NCI-H146 (cell line): ENCODE data around the gene MRGPRD.
A peak's percentile ranks its signal among the peaks of the same experiment; 100 is the strongest.
"Not testable (repeated sequence)": the region's sequence is repeated elsewhere in the genome, so short reads cannot be mapped to it uniquely, and the experiment has no call there.

Experiments
- DNase-seq: peaks from one replicate; lab custom pipeline; 2025; lab: John Stamatoyannopoulos, UW

The MRGPRD gene

DNA sequence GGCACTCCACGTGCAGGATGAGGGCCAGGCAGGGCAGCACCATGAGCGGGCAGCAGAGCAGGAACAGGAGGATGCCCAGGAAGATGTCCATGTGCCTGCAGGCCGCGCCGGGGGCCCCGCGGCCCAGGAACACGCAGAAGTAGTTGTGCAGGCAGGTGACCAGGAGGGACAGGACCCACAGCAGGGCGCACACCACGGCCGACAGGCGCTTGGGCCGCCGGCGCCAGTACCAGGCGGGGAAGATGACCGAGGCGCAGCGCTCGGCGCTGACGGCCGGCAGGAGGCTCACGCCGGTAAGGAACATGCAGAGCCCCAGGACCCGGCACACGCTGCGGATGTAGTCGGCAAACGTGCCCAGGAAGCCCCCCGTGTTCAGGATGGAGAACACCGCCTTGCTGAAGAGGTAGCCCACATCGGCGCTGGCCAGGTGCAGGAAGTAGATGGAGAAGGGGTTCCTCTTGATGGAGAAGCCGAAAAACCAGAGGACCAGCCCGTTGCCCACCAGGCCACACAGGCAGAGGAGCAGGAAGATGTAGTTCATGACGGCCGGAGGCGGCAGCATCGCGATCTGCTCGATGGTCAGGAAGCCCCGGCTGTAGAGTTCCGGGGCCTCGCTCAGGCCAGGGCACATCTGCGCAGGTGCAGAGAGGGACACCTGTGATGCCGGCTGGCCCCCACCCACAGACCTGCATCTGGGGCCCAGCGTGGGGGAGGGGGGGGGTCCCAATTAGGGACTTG, 25.0 kb upstream of the MRGPRD start:
- no peak for DNase-seq

GRCh38 chr11:69005183-69005630, 24.4 kb upstream of the MRGPRD start:
- DNase-seq: no peak

DNA sequence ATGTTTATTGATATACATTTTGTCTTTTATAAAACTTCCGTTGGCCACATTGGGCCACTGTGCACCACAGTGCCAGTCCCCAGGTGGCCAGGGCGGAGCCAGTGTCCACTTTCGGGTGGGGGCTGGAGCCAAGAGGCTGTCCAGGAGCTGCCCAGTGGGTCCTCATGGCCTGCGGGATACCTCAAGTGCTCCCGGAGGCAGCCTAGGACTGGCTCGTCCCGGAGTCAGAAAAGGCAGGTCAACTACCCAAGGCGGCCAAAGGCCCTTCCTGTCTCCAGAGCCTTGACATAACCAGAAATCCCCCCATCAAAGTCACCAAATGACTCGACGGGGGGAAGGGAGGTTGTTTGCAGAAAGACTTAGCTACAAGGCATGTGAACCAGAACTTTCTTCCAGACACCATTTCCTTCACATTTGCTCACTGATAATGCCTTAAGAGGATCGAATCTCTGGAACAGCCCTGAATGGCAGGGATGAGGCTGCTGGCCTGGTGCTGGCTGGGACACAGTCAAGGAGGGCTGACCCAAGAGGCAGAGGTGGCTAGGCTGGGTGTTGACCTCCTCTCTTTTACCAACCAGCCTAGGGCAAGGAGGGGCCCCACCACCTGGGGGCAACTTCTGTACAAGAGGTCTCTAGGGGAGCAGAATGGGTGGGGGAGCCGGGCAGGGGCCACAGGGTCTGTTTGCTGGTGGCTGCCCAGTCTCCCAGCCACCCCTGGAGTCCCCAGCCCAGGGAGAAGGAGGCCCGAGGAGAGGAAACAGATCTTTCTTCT, 23.8 kb upstream of the MRGPRD start:
- no peak for DNase-seq

DNA sequence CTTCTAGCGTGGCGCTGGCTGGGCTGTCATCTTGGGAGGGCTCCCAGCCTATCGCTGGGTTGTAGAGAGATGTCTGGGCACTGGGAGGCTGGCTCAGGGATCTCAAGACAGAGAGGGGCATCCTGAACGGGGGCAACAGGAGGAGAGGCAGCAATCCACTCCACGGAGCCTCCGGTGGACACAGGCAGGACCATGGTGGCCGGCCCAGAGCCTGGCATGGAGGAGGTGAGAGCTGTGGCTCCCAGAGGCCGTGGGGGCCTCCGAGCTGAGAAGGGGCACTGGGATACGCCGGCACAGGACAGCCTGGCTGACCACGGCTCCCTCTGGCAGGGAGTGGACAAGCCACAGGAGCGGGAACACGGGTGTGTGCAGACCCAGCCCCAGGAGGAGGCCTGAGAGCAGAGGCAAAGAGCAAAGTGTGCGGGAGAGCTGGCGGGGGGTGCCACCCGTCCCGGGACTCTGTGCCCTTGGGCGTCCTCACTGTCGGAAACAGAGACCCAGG, 23.1 kb upstream of the MRGPRD start:
- no peak for DNase-seq

- no peak for DNase-seq
Observed at GRCh38 chr11:69003301-69003865, 22.6 kb upstream of the MRGPRD start.

GRCh38 chr11:69002570-69003231, 21.9 kb upstream of the MRGPRD start:
- no peak for DNase-seq

DNA sequence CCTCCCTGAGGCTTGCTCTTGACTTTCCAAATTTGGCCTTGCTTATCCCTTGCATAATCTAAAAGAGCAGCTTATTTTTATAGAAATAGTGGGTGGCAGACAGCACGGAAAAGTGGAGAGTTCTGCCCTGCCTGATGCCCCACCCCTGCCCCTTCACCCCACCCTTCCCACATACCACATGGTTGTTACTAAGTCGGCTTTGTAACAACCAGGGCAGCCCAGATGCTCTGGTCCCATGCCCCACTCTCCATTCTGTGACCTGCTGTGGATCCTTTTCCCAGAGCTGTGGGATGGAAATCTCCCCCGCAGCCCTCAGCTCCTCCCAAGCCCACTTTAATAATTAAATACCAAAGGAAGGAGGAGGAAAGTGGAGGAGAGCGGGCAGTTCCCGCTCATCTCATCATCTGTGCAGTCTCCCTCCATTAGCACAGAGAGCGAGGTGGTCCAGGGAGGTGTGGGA, 21.4 kb upstream of the MRGPRD start:
- DNase-seq: no peak

DNA sequence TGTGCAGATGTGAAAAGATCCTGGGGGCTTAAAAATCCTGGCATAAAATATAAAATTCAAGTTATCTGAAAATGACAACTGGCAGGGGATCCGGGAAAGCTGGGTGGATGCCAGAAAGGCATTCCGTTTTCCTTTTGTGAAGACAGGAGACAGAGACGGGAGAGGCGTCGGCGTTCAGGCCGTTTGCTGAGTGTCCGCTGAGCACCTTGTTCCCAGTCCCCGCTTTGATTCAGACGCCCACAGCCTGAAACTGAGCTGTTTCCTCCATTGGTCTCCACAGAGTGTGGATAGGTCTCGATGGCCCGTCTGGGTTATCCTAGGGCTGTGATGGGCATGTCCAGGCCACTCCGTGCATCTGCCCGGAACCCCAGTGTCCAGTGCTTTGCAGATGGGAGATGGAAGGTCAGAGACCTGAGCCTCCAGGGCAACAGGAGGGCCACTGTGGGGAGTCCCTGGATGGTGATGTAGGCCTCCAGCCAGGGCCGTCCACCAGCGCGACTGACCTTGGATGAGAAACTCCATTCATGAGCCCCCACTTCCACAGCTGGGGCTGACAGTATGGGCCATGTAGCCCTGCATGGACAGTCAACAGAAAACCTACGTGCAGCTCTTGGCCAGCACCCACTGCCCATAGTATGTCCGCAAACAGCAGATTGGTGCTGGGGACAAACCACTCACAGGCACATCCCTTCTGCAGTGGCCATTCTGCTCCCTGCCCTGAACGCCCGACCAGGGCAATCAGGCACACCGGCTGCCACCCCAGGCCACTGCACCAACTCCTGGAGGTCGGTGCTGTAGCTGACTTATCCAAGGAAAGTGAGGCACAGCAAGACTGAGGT, 20.7 kb upstream of the MRGPRD start:
- no peak for DNase-seq

GRCh38 chr11:69000831-69001242, 20.1 kb upstream of the MRGPRD start:
- no peak for DNase-seq

DNA sequence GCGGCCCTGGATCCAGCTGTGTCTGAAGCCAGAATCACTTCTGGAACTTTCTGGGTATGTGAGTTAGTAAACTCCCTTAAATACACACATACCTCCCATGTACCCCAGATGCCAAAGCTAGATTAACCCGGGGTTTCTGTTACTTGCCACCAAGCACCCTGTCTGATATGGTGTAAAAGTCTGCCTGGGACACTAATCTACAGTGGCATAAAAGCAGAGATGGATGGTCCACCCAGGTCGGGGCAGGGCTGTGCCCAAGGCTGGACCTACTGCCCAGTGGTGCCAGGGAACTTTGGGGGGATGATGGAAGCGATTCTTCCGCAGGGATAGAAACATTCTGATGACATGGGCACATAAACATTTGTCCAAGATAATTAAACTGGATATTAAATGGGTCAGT, 19.6 kb upstream of the MRGPRD start:
- DNase-seq: no peak

DNA sequence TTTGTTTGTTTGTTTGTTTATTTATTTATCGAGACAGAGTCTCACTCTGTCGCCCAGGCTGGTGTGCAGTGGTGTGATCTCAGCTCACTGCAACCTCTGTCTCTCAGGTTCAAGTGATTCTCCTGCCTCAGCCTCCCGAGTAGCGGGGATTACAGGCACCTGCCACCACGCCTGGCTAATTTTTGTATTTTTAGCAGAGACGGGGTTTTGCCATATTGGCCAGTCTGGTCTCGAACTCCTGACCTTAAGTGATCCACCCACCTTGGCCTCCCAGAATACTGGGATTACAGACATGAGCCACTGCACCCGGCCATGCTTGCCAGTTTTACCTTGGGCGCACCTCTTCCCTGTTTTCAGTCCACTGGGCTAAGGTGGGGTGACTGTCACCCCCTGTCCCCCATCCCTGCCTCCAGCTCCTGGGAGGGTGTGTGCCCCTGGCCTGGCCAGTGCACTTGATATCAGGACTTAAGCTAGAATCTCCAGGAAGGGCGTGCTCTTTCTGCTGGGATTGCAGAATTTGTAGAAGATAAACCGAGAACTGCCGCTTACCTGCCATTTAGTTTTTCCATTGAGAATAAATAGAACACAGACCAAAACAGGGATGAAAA, 19.1 kb upstream of the MRGPRD start:
- DNase-seq: not testable (repeated sequence)

- DNase-seq: no peak
Observed at GRCh38 chr11:68999093-68999747, 18.4 kb upstream of the MRGPRD start.

GRCh38 chr11:68998390-68998911, 17.7 kb upstream of the MRGPRD start:
- peak; percentile 86 for DNase-seq

- DNase-seq: no peak
Observed at GRCh38 chr11:68997995-68998348, 17.2 kb upstream of the MRGPRD start.

GRCh38 chr11:68997124-68997994, 16.6 kb upstream of the MRGPRD start:
- no peak for DNase-seq

DNA sequence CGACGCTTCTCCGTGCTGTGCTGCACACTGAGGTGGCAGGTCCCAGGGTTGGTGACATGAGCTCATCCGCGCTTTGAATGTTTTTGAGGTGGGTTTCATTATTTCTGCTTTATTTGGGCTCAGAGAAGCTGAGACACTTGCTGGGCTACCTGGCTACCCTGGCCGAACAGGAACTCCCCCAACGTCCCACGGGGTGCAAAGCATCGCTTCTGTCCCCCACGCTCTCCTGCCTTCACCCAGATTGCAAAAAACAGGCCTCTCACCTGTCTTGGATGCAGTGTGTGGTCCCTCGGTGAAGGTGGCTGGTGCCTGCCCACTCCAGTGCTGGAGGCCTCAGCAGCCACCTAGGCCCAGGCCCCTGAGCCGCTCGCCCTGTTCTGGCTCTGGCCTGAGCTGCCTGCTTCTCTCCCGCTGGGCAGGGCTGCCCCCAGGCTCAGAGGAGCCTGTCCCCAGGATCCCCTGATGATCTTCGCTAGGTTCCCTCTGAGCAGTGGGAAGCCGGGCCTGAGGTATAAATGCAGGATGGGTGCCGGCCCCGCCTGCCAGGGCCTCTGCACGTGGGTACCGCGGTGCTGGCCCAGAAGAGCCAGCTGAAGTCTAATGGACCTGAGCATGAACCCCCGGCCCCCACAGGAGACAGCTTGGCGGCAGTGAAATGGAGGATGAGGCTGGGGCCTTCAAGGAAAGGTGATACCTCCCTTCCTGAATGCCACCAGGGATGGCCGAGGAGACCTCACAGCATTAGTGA, 15.8 kb upstream of the MRGPRD start:
- DNase-seq: no peak

DNA sequence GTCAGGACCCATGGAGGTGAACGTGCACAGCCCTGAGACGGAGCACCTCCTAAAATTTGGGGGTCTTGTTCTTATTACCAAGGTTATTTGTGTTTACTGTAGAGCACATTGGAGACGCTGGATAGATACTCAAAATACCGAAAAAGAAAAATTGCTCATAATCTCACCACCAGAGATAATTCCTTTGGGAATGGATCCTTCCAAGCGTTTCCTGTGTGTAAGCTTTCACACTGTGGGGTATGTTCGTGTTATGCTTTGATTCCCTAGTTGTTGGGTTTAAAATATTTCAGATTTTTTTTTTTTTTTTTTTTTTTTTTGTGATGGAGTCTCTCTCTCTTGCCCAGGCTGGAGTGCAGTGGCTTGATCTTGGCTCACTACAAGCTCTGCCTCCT, 14.1 kb upstream of the MRGPRD start:
- no peak for DNase-seq

DNA sequence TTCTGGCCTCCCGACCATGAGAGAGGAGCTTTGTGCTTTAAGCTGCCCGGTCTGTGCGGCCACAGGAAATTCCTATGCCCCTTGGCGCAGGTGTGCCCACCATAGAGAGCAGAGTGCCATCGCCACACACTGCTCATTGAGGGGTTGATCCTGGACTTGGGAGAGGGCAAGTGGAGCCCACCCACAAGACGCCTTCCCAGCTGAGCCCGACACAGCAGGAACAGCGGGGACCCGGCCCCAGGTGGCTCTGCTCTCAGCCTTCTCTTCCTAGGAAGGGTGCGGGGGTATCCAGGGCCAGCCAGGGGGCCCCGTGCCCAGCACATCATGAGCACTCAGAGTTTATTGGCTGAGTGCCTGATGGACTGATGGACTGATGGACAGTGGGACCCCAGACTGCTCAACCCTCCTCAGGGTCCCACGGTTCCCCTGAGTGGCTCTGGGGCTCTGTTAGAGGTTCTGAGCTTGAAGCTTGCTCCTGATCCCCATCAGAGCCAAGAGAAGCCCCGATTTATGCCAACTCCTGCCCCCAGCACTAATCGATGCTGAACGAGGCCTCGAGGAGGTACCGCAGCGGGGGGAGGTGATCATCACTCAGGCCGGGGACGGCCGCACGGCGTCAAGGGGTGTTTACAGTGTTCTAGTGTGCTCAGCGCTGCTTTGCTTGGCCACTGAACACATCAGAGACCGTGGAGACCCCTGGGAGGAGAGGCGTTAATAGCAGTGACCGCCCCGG, 13.5 kb upstream of the MRGPRD start:
- no peak for DNase-seq
